GM23248 (cell line): Measurements from ENCODE around the gene ARPC4.

Experiments
- EZH2 ChIP-seq: fragments of 200-600 bp; sonication (generic); IDR thresholded peaks from 2 replicates; pipeline ENCODE4 v1.6.1; 2018; ENCODE audit warnings: antibody characterized with exemption, mild to moderate bottlenecking; ENCODE audit not compliant: insufficient read depth, poor library complexity, severe bottlenecking
- EZH2phosphoT487 ChIP-seq: fragments of 200-600 bp; sonication (generic); IDR thresholded peaks from 2 replicates; pipeline ENCODE4 v1.6.1; 2018; ENCODE audit warnings: antibody characterized with exemption, moderate library complexity, mild to moderate bottlenecking, low read depth; ENCODE audit not compliant: insufficient read depth

GRCh38 chr3:9780458-9780812, 12.4 kb upstream of the ARPC4 start:
- TF ChIP-seq EZH2phosphoT487 (no peak), EZH2 (no peak)
